MM.1S (cell line): ENCODE data around the gene VPS8.

Source experiments
- DNase-seq: peaks from one replicate; pipeline ENCODE4 v3.0.0-alpha.2; 2015
- H2AFZ ChIP-seq: fragments of 300-600 bp; sonication (generic); 2 replicates; pipeline ENCODE4 v1.6.0; 2016; ENCODE audit warnings: antibody characterized with exemption, low read length
- H3F3A ChIP-seq: fragments of 300-600 bp; sonication (generic); 2 replicates; pipeline ENCODE4 v1.6.1; 2016; ENCODE audit warnings: mild to moderate bottlenecking, antibody characterized with exemption, low read length, moderate library complexity, mixed read lengths; ENCODE audit not compliant: insufficient read depth
- H3K27ac ChIP-seq: fragments of 300-600 bp; sonication (generic); 2 replicates; pipeline ENCODE4 v1.5.1; 2016; ENCODE audit warnings: mild to moderate bottlenecking, low read length
- H3K27me3 ChIP-seq: fragments of 300-600 bp; sonication (generic); replicated peaks from 2 replicates; pipeline ENCODE4 v1.6.0; 2016; ENCODE audit warnings: low read length; ENCODE audit not compliant: insufficient read depth
- H3K36me3 ChIP-seq: fragments of 300-600 bp; sonication (generic); replicated peaks from 2 replicates; pipeline ENCODE4 v1.6.1; 2016; ENCODE audit warnings: mild to moderate bottlenecking, low read length, mixed read lengths; ENCODE audit not compliant: insufficient read depth
- H3K4me1 ChIP-seq: fragments of 300-600 bp; sonication (generic); 2 replicates; pipeline ENCODE4 v1.6.1; 2016; ENCODE audit warnings: low read length, mixed read lengths
- H3K4me2 ChIP-seq: fragments of 300-600 bp; sonication (generic); 2 replicates; pipeline ENCODE4 v1.6.0; 2016; ENCODE audit warnings: low read depth, low read length
- H3K4me3 ChIP-seq: fragments of 300-600 bp; sonication (generic); 2 replicates; pipeline ENCODE4 v1.5.1; 2016; ENCODE audit warnings: low read length, mixed read lengths
- H3K79me2 ChIP-seq: fragments of 300-600 bp; sonication (generic); 2 replicates; pipeline ENCODE4 v1.6.1; 2016; ENCODE audit warnings: mixed run types, low read length, mixed read lengths
- H3K9ac ChIP-seq: fragments of 300-600 bp; sonication (generic); 2 replicates; pipeline ENCODE4 v1.6.1; 2016; ENCODE audit warnings: low read length, mixed read lengths
- H3K9me2 ChIP-seq: fragments of 300-600 bp; sonication (generic); replicated peaks from 2 replicates; pipeline ENCODE4 v1.6.1; 2016; ENCODE audit warnings: mild to moderate bottlenecking, low read length, mixed read lengths; ENCODE audit not compliant: insufficient read depth
- H3K9me3 ChIP-seq: fragments of 300-600 bp; sonication (generic); replicated peaks from 2 replicates; pipeline ENCODE4 v1.6.1; 2016; ENCODE audit warnings: mild to moderate bottlenecking, low read length, mixed read lengths; ENCODE audit not compliant: insufficient read depth
- H4K20me1 ChIP-seq: fragments of 300-600 bp; sonication (generic); 2 replicates; pipeline ENCODE4 v1.6.1; 2016; ENCODE audit warnings: mild to moderate bottlenecking, low read length, moderate library complexity, mixed read lengths; ENCODE audit not compliant: insufficient read depth
- CTCF ChIP-seq: fragments of 300-600 bp; sonication (generic); IDR thresholded peaks from 2 replicates; pipeline ENCODE4 v1.5.1; 2016; ENCODE audit warnings: antibody characterized with exemption, low read length, mixed read lengths
- EZH2 ChIP-seq: fragments of 300-600 bp; sonication (generic); optimal IDR thresholded peaks from 2 replicates; pipeline ENCODE3; 2017; ENCODE audit warnings: low read depth, mild to moderate bottlenecking, antibody characterized with exemption, low read length, mixed read lengths
- EZH2phosphoT487 ChIP-seq: fragments of 300-600 bp; sonication (generic); IDR thresholded peaks from 2 replicates; pipeline ENCODE4 v1.6.1; 2018; ENCODE audit warnings: antibody characterized with exemption, low read length

VPS8 gene

GRCh38 chr3:185094697-185095096, 282.7 kb downstream of the VPS8 start:
- TF ChIP-seq CTCF = no peak
- TF ChIP-seq EZH2phosphoT487 = no peak
- no peak for TF ChIP-seq EZH2
- H3K27me3 ChIP-seq = no peaks in the 10 kb centered on the region

More at GRCh38 chr3:185094697-185095096, 282.7 kb downstream of the VPS8 start:
- no peaks in the 10 kb centered on the region for H3K9me3 ChIP-seq
- no peaks in the 10 kb centered on the region for H3K9me2 ChIP-seq
- H3K4me1 ChIP-seq = 0 out of 2 replicates have a peak, but pooled peaks cover 4% of the 10 kb centered on the region
- no peak overlapping the region for H3K4me3 ChIP-seq
- H3K4me2 ChIP-seq = no peak overlapping the region
- H4K20me1 ChIP-seq = no peaks in the 10 kb centered on the region
- H3F3A ChIP-seq = no peaks in the 10 kb centered on the region
- no peaks in the 10 kb centered on the region for H3K79me2 ChIP-seq
- no peak overlapping the region for H3K27ac ChIP-seq
- H3K9ac ChIP-seq = no peak overlapping the region
- DNase-seq = no peak
- no peaks in the 10 kb centered on the region for H3K36me3 ChIP-seq
- no peak overlapping the region for H2AFZ ChIP-seq
